ENCODE data around the gene SH3BGRL3. TPM values are rescaled to one million over a fixed set of nuclear protein-coding genes. Genes with fewer than 3 reads are reported as not detected.
A peak's percentile ranks its signal among the peaks of the same experiment; 100 is the strongest.

SH3BGRL3 gene
- total RNA-seq, 1 donor from 2014 or later = 140 TPM

DNA sequence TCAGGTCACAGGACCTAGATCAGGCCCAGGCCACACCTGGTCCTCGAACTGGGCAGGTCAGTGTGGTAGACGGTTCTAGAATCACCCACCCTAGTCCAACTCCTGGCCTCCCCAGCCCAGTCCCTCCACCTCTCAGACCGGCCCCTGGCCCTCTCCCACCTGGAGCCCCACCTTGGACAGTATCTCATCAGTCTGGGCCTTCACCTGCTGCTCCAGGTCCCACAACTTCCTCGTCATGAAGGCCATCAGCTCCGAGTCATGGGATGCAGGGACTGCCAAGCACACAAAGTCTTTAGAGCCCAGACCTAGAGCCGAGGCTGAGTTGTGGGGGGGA, 17.9 kb downstream of the SH3BGRL3 start:
- no peaks in the 10 kb centered on the region for H3K27me3 Mint-ChIP-seq (ENCODE audit: unreplicated experiment)
- no peak for DNase-seq (ENCODE audit: extremely low spot score, unreplicated experiment)
- TF ChIP-seq, protein P1, sequence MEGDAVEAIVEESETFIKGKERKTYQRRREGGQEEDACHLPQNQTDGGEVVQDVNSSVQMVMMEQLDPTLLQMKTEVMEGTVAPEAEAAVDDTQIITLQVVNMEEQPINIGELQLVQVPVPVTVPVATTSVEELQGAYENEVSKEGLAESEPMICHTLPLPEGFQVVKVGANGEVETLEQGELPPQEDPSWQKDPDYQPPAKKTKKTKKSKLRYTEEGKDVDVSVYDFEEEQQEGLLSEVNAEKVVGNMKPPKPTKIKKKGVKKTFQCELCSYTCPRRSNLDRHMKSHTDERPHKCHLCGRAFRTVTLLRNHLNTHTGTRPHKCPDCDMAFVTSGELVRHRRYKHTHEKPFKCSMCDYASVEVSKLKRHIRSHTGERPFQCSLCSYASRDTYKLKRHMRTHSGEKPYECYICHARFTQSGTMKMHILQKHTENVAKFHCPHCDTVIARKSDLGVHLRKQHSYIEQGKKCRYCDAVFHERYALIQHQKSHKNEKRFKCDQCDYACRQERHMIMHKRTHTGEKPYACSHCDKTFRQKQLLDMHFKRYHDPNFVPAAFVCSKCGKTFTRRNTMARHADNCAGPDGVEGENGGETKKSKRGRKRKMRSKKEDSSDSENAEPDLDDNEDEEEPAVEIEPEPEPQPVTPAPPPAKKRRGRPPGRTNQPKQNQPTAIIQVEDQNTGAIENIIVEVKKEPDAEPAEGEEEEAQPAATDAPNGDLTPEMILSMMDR (IDR thresholded peaks at IDR 0.05) = no peak
- no peaks in the 10 kb centered on the region for H3K9me3 Mint-ChIP-seq (ENCODE audit: unreplicated experiment)
- H3K4me1 Mint-ChIP-seq (ENCODE audit: unreplicated experiment) = peaks cover 5% of the 10 kb centered on the region
- no peak overlapping the region for H3K4me3 Mint-ChIP-seq (ENCODE audit: unreplicated experiment)
- H3K36me3 Mint-ChIP-seq (ENCODE audit: unreplicated experiment) = no peaks in the 10 kb centered on the region
- no peak overlapping the region for H3K27ac Mint-ChIP-seq (ENCODE audit: unreplicated experiment)

DNA sequence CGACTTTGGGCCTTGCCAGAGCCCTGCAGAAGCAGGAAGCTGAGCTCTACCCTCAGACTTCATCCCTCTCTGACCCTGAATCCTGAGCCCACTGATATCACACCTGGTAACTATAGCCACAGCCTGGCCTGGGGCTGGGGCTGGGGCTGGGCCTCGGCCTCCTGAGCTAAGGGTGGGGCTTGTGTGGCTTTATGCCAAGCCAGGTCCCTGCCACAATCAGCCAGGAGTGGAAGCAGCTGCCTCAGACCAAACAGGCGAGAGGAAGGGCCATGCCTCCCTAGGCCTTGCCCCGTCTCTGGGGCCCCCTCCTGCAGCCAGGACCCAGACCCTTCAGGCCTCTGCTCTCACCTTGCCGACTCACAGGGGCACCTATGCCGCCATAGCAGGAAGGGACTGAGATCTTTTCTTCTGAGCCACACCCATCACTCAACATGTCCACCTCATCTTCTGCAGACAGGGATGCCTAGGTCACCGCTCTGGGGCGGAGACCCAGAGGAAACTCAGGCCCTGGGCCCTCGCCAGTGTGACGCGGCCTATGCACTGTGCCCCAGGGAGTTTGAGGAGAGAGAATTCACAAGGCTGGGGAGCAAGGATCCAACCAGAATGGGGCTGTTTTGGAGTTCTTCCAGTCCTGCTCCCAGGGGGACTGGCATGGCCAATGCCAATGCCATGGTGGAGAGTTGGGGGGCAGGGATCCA, 20.8 kb downstream of the SH3BGRL3 start:
- no peak overlapping the region for H3K4me3 Mint-ChIP-seq (ENCODE audit: unreplicated experiment)
- no peaks in the 10 kb centered on the region for H3K27me3 Mint-ChIP-seq (ENCODE audit: unreplicated experiment)
- no peaks in the 10 kb centered on the region for H3K9me3 Mint-ChIP-seq (ENCODE audit: unreplicated experiment)
- H3K27ac Mint-ChIP-seq (ENCODE audit: unreplicated experiment) = no peak overlapping the region
- no peak for DNase-seq (ENCODE audit: extremely low spot score, unreplicated experiment)
- H3K36me3 Mint-ChIP-seq (ENCODE audit: unreplicated experiment) = no peaks in the 10 kb centered on the region
- H3K4me1 Mint-ChIP-seq (ENCODE audit: unreplicated experiment) = peaks cover 12% of the 10 kb centered on the region
- TF ChIP-seq, protein P1 (IDR thresholded peaks at IDR 0.05) = no peak

DNA sequence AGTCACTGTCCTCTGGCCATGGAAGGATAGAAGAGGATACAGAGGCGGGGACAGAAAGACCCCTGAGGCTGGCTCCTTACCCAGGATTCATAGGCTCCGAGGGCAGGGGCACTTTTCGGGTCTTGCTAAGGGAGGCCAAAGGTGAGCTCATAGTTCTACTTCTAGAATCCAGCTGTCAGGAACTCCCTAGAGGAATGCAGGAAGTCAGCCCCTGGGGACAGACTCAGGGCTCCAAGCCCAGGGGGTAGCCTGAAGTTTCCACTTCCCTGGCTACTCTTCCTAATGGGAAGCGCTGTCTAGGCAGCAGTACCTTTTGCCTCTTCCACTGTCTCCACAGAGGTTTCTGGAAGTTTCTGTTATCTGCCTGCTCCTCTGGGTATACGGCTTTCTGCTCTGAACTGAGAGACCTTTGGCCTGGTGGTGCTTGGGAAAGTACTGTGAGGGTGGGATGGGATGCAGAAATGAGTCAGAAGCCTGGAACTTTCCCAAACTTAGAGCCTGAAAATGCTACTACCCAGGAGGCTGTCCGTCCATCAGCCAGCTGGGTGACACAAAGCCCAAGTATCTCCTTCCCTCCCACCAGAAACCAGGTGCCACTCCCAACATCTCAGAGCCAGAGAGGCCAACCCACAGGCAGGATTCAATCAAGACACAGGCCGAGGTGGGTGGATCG, 23.0 kb downstream of the SH3BGRL3 start:
- TF ChIP-seq, protein P1 (IDR thresholded peaks at IDR 0.05) = no peak
- Mint-ChIP-seq H3K27me3 (ENCODE audit: unreplicated experiment) (no peaks in the 10 kb centered on the region), H3K9me3 (ENCODE audit: unreplicated experiment) (no peaks in the 10 kb centered on the region), H3K4me1 (ENCODE audit: unreplicated experiment) (peaks cover 19% of the 10 kb centered on the region), H3K36me3 (ENCODE audit: unreplicated experiment) (no peaks in the 10 kb centered on the region), H3K27ac (ENCODE audit: unreplicated experiment) (peak overlapping the region; percentile 41), H3K4me3 (ENCODE audit: unreplicated experiment) (no peak overlapping the region)
- no peak for DNase-seq (ENCODE audit: extremely low spot score, unreplicated experiment)

DNA sequence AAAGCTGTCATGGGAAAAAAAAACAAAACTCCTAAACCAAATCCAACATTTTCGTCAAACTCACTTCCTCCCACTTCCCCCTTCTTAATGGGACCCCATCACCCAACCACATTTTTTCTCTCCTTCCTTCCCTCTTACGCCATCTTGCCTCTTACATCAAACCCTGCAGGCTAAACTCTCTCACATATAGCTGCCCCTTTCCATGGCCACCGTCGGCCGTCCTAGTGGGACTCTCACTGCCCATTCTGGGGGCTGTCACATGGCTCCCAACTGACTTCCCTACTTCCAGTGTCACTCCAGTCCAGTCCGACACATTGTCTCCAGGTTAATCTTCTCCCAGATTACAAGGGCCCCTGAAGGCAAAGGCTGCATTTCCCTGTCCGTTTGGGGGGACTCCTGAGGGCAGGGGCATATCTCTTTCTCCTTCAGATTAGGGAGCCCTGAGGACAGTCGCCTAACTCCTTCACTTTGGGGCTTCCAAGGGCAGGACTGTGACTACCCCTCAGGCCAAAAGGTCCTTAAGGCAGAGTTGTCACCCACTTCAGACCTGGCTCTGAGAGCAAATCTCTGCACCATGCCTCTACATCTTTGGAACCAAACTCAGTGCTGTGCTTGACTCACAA, 25.9 kb downstream of the SH3BGRL3 start:
- no peaks in the 10 kb centered on the region for H3K9me3 Mint-ChIP-seq (ENCODE audit: unreplicated experiment)
- TF ChIP-seq, protein P1 (IDR thresholded peaks at IDR 0.05) = no peak

More for the DNA sequence above, 25.9 kb downstream of the SH3BGRL3 start:
- no peaks in the 10 kb centered on the region for H3K27me3 Mint-ChIP-seq (ENCODE audit: unreplicated experiment)
- H3K4me1 Mint-ChIP-seq (ENCODE audit: unreplicated experiment) = peaks cover 19% of the 10 kb centered on the region
- peak overlapping the region; percentile 94 for H3K27ac Mint-ChIP-seq (ENCODE audit: unreplicated experiment)
- peak overlapping the region; percentile 98 for H3K4me3 Mint-ChIP-seq (ENCODE audit: unreplicated experiment)
- H3K36me3 Mint-ChIP-seq (ENCODE audit: unreplicated experiment) = no peaks in the 10 kb centered on the region
- no peak for DNase-seq (ENCODE audit: extremely low spot score, unreplicated experiment)

Measured in osteocyte (in vitro differentiated cells).